ENCODE results near the gene SNX14. TPM values are rescaled to one million over a fixed set of nuclear protein-coding genes. Genes with fewer than 3 reads are reported as not detected.

Gene SNX14
- total RNA-seq, 1 experiment from 2014 or later, result 30.6 TPM

DNA sequence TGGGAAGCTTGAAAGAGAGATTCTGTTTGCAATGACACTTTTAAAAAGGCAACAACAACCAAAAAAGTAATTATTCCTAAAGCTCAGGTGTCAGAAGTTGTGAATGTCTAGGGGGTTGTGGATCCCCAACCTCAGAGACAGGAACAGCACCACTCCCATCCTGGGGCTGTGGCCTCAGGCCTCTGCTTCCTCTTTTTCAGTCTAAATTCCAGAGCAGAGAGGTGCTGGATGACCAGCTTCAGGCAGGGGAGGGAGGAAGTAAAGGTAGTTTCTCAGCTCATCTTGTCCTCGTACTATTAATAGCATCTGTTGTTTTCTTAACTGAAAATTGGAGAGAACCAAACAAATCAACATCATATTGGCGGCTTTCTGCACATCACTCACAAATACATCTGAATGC is 135.5 kb downstream of the SNX14 start:
- DNase-seq, result peak; percentile 24
- Histone ChIP-seq H3K36me3 (replicated peaks; ENCODE audit: control insufficient read depth, insufficient read depth, low read length) (no peaks in the 10 kb centered on the region), H3K4me3 (ENCODE audit: insufficient read depth, low read depth, low read length) (no peak overlapping the region), H3K27me3 (ENCODE audit: control insufficient read depth, insufficient read depth, low read length) (peaks cover 2% of the 10 kb centered on the region; the same call in 1 of the 2 replicates)

DNA sequence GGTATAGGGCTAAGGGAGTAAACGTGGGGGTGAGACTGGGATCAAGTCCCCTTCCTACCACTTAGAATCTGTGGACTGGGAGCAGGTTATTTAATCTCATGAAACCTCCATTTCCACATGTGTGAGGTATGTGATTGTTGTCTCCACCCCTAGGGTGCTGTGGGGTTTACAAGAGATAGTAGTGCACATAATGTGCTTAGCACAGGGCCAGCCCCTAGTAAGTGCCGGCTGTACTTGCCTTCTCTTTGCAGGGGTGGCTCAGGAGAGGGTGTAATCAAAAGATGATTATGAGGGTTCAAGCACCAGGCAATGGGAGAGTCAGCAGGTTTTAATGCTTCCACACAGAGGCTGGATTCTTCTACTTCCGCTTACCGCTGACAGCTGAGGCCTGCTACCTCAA is 136.9 kb downstream of the SNX14 start:
- Histone ChIP-seq H3K27me3 (ENCODE audit: control insufficient read depth, insufficient read depth, low read length) (peaks cover 9% of the 10 kb centered on the region), H3K36me3 (replicated peaks; ENCODE audit: control insufficient read depth, insufficient read depth, low read length) (no peaks in the 10 kb centered on the region), H3K4me3 (ENCODE audit: insufficient read depth, low read depth, low read length) (no peak overlapping the region)
- DNase-seq, result no peak

Other genes starting within 250 kb of the SNX14 start
- 0.94 and 1.4 TPM in 2 replicates for gene NT5E, start 143.8 kb downstream of the SNX14 start, total RNA-seq (2014; rRNA removed; shearing (Covaris generic))
- gene SYNCRIP, start 49.0 kb upstream of the SNX14 start, total RNA-seq (2014; rRNA removed; shearing (Covaris generic)), result 58.0 and 60.7 TPM in 2 replicates